ENCODE results near the gene C2CD3. TPM values are rescaled to one million over a fixed set of nuclear protein-coding genes. Genes with fewer than 3 reads are reported as not detected.

The C2CD3 gene
- total and polyA plus RNA-seq, 9 of the 15 experiments (the other 6 are each of a cell fraction or from before 2014, with no cell fraction given) = 4.4 to 20.2 (median 15.4) TPM

DNA sequence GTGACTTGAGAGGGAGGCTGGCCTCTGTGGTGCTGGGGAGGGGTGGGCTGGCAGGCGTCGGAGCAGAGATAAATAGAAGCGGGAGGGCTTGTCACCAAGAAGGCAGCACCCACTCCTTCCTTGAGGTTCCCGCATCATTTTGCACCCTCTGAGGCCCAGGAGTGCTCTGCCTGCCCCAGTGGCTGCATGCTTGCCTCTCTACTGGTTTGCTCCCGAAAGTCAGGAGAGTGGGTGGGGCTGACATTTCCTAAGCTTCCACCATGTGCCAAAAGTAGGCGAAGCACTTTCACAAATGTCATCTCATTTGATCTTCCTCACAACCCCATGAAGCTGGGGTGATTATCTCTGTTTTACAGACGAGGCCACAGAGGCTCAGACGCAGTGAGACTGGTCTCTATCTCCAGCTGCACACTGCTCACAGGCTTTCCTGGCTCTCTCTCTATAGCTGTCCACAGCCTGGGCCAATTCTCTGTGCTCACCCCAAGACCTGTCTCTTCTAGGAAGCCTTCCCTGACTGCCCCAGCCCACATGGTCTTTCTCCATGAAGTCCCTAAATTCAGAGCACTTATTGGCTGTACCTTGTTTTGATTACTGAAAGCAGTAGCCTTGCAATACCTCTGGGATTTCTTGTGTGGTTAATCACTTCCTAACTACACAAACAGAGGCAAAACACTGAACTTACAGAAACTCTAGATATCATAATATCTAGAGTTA is 159.3 kb downstream of the C2CD3 start (continued):
- TF ChIP-seq ZNF76 (CRISPR knock-in tag; IDR thresholded peaks at IDR 0.05; ENCODE audit: borderline replicate concordance) (peak; percentile 83), SLC30A9 (CRISPR knock-in tag; IDR thresholded peaks at IDR 0.05) (no peak), ATF7 (IDR thresholded peaks at IDR 0.05) (peak; percentile 87), EP400 (IDR thresholded peaks at IDR 0.05) (peak; percentile 81), U2AF2 (optimal IDR thresholded peaks at IDR 0.05; ENCODE audit: low read depth, low read length) (no peak), SIN3B (IDR thresholded peaks at IDR 0.05; ENCODE audit: low read depth) (no peak), GATA2 (CRISPR knock-in tag; IDR thresholded peaks at IDR 0.05) (peak; percentile 99), ZNF311 (CRISPR knock-in tag; IDR thresholded peaks at IDR 0.05) (peak; percentile 83), ZNF584 (CRISPR knock-in tag; IDR thresholded peaks at IDR 0.05; ENCODE audit: low read depth) (peak; percentile 92), FOXJ2 (tag; IDR thresholded peaks at IDR 0.05) (no peak), NEUROD1 (IDR thresholded peaks at IDR 0.05; ENCODE audit: borderline replicate concordance, low read depth, low read length, partially characterized antibody) (peak; percentile 90), ZNF316 (IDR thresholded peaks at IDR 0.05) (no peak; the same call in 1 of the 2 replicates), KHSRP (IDR thresholded peaks at IDR 0.05) (peak; percentile 72), ZNF217 (CRISPR knock-in tag; IDR thresholded peaks at IDR 0.05) (no peak), NFRKB (IDR thresholded peaks at IDR 0.05; ENCODE audit: low read depth) (peak; percentile 3; the same call in 1 of the 2 replicates), ZNF717 (CRISPR knock-in tag; IDR thresholded peaks at IDR 0.05) (no peak), ZNF589 (CRISPR knock-in tag; IDR thresholded peaks at IDR 0.05; ENCODE audit: low read depth) (peak; percentile 96)
- TF ChIP-seq, protein P1, sequence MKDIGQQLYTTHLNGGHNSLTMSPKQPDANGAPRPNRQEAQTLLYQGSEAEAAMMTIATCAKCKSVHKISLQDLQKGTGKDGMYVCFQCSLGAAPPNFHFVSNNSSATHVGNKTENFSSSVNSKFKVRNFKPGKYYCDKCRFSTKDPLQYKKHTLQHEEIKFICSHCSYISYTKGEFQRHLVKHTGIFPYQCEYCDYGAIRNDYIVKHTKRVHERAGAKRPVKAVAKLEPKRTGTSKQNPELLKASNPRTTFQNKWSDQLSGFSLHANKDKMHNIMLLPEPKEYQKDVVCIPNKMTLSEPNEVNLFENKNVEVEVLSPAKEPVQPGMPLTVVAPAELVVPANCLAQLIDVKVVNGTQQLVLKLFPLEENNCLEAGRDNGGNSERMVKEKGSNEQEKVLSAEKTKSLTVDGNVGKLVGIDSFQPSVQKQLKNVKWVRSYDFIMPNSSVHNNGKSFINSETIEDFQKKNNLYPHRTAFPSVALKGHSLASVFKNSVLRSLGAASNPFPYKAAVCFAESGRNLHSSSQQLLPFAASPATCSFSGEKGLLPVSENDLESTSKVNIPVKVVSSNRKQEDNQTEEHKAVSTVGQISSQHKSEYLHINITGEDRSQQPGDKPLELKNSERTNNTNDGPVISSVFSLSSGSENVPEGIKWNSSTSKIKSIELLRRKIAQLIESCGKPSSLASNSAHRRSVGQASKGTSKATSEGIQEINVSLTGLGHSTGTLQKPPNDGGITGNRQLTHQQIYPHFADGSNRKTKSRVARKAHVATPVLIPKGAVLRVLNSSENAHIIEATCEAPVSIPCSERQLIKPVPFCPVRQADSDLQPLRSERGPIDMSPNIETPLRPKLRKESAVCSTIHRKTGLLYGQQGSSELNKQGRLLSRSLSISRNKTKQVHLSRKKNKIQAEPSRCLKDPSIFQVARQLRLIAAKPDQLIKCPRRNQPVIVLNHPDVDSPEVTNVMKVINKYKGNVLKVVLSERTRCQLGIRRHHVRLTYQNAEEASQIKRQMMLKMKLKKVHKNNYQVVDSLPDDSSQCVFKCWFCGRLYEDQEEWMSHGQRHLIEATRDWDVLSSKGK (CRISPR knock-in tag; IDR thresholded peaks at IDR 0.05) = no peak
- TF ChIP-seq, protein P2, sequence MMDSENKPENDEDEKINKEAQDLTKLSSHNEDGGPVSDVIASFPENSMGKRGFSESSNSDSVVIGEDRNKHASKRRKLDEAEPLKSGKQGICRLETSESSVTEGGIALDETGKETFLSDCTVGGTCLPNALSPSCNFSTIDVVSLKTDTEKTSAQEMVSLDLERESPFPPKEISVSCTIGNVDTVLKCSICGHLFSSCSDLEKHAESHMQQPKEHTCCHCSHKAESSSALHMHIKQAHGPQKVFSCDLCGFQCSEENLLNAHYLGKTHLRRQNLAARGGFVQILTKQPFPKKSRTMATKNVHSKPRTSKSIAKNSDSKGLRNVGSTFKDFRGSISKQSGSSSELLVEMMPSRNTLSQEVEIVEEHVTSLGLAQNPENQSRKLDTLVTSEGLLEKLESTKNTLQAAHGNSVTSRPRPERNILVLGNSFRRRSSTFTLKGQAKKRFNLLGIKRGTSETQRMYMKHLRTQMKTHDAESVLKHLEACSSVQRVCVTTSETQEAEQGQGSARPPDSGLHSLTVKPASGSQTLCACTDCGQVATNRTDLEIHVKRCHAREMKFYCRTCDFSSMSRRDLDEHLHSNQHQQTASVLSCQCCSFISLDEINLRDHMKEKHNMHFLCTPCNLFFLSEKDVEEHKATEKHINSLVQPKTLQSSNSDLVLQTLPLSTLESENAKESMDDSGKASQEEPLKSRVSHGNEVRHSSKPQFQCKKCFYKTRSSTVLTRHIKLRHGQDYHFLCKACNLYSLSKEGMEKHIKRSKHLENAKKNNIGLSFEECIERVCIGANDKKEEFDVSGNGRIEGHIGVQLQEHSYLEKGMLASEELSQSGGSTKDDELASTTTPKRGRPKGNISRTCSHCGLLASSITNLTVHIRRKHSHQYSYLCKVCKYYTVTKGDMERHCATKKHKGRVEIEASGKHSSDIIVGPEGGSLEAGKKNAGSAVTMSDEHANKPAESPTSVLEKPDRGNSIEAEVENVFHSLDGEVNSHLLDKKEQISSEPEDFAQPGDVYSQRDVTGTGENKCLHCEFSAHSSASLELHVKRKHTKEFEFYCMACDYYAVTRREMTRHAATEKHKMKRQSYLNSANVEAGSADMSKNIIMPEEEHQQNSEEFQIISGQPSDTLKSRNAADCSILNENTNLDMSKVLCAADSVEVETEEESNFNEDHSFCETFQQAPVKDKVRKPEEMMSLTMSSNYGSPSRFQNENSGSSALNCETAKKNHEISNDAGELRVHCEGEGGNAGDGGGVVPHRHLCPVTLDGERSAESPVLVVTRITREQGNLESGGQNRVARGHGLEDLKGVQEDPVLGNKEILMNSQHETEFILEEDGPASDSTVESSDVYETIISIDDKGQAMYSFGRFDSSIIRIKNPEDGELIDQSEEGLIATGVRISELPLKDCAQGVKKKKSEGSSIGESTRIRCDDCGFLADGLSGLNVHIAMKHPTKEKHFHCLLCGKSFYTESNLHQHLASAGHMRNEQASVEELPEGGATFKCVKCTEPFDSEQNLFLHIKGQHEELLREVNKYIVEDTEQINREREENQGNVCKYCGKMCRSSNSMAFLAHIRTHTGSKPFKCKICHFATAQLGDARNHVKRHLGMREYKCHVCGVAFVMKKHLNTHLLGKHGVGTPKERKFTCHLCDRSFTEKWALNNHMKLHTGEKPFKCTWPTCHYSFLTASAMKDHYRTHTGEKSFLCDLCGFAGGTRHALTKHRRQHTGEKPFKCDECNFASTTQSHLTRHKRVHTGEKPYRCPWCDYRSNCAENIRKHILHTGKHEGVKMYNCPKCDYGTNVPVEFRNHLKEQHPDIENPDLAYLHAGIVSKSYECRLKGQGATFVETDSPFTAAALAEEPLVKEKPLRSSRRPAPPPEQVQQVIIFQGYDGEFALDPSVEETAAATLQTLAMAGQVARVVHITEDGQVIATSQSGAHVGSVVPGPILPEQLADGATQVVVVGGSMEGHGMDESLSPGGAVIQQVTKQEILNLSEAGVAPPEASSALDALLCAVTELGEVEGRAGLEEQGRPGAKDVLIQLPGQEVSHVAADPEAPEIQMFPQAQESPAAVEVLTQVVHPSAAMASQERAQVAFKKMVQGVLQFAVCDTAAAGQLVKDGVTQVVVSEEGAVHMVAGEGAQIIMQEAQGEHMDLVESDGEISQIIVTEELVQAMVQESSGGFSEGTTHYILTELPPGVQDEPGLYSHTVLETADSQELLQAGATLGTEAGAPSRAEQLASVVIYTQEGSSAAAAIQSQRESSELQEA (IDR thresholded peaks at IDR 0.05; ENCODE audit: low read depth) = no peak
